Uterus (tissue), 4 donors: Measurements from ENCODE around the gene LYRM4. TPM values are rescaled to one million over a fixed set of nuclear protein-coding genes. Genes with fewer than 3 reads are reported as not detected.

Experiments
- DNase-seq, 2 donors: peaks; one replicate each; pipeline ENCODE4 v3.0.0-alpha.2; 2019 to 2020
- H3K27ac ChIP-seq, 2 donors: fragments of 200-600 bp; sonication (generic); 1 replicate in 1 of 2; 2 replicates in 1 of 2; pipeline ENCODE4 v1.5.1; 2016 to 2018
- H3K27me3 ChIP-seq, 2 donors: fragments of 200-600 bp; sonication (generic); one replicate each; pipeline ENCODE4 v1.5.1; 2018 to 2019; ENCODE audit warnings: control low read depth in 1 of 2
- H3K36me3 ChIP-seq, 2 donors: fragments of 200-600 bp; sonication (generic); one replicate each; pipeline ENCODE4 v1.5.1; 2019; ENCODE audit warnings: control low read depth in 1 of 2
- H3K4me1 ChIP-seq, 2 donors: fragments of 200-600 bp; sonication (generic); one replicate each; pipeline ENCODE4 v1.5.1; 2018 to 2019; ENCODE audit warnings: control low read depth in 1 of 2
- H3K4me3 ChIP-seq, 2 donors: fragments of 200-600 bp; sonication (generic); 1 replicate in 1 of 2; 2 replicates in 1 of 2; pipeline ENCODE4 v1.5.1; 2018 to 2019; ENCODE audit warnings: mild to moderate bottlenecking in 1 of 2
- H3K9me3 ChIP-seq, 2 donors: fragments of 200-600 bp; sonication (generic); one replicate each; pipeline ENCODE4 v1.5.1; 2019; ENCODE audit warnings: control low read depth in 1 of 2
- POLR2A ChIP-seq, 2 donors: fragments of 450-650 bp; IDR thresholded peaks; one replicate each; pipeline ENCODE4 v1.6.1; 2016; ENCODE audit warnings: antibody characterized with exemption in 2 of 2, mild to moderate bottlenecking in 1 of 2, moderate library complexity in 1 of 2
- intact Hi-C: fragments of 100-400 bp; cut with DNase I; formaldehyde crosslinking; loops from one replicate; pipeline ENCODE4 v1.15.1; 2023; ENCODE audit warnings: low total_unique reads
- microRNA-seq: library from miRNA; unstranded; fragments of <30 nt; microRNA quantifications from one replicate; pipeline ENCODE4, GENCODE V29; 2016; ENCODE audit warnings: borderline microRNAs expressed, borderline replicate concordance
- small RNA-seq: library from RNA; depleted of rRNA; stranded (forward); fragments of <200 nt; gene quantifications from one replicate; pipeline ENCODE3, GENCODE V24; 2016
- total RNA-seq, 4 donors: library from RNA; depleted of rRNA in 3 of 4; stranded (reverse); fragments of >200 nt in 3 of 4; gene quantifications; one replicate each; pipeline versions ENCODE4 v1.1.0 to v1.2.4, GENCODE V29; 2014 to 2023
- TF ChIP-seq, protein P1 (sequence below), 4 experiments: fragments of 200-600 bp in 2 of 4; fragments of 450-650 bp in 2 of 4; sonication (generic) in 2 of 4; IDR thresholded peaks; one replicate each; pipeline ENCODE4 v1.5.1; 2016 to 2019; ENCODE audit warnings: antibody characterized with exemption in 4 of 4, mild to moderate bottlenecking in 2 of 4, moderate library complexity in 1 of 4
- donor health status: DM: yes; HTN: yes; CAD: no.

The LYRM4 gene
- total RNA-seq, 4 donors from 2014 or later = 3.1 to 33.0 (median 15.7) TPM

DNA sequence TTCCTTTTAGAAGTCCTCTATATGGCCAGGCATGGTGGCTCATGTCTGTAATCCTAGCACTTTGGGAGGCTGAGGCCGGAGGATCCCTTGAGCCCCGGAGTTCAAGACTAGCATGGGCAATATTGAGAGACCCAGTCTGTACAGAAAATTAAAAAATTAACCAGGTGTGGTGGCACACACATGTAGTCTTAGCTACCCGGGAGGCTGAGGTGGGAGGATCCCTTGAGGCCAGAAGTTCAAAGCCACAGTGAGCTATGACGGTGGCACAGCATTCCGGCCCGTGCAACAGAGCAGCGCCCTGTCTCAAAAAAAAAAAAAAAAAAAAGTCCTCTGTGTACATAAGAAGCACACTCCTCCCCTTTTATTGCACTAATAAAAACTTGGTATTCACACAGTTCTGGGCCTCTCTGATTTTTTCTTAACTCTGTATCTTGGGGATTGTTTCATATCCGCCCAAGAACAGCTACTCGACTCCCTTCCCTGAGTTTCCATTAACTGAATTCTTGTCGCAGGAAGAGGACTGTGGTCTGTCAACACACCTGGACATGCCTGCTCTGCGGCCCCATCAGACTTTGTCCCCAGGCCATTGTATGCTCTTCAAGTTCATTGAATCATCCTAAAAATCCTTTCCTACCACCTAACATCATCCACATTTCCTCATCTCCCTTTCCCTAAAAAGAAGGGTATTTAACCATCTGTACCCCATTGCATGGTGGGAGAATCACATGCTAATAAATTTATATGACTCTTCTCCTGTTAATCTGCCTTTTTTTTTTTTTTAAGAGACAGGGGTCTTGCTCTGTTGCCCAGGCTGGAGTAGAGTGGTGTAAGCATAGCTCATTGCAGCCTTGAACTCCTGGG is 201.5 kb downstream of the LYRM4 start:
- intact Hi-C loops = no loop called here
- Histone ChIP-seq H3K9me3 (no peaks in the 10 kb centered on the region), H3K4me1 (no peaks in the 10 kb centered on the region), H3K27ac (no peak overlapping the region), H3K27me3 (no peaks in the 10 kb centered on the region), H3K4me3 (no peak overlapping the region), H3K36me3 (no peaks in the 10 kb centered on the region)
- TF ChIP-seq, protein P1, sequence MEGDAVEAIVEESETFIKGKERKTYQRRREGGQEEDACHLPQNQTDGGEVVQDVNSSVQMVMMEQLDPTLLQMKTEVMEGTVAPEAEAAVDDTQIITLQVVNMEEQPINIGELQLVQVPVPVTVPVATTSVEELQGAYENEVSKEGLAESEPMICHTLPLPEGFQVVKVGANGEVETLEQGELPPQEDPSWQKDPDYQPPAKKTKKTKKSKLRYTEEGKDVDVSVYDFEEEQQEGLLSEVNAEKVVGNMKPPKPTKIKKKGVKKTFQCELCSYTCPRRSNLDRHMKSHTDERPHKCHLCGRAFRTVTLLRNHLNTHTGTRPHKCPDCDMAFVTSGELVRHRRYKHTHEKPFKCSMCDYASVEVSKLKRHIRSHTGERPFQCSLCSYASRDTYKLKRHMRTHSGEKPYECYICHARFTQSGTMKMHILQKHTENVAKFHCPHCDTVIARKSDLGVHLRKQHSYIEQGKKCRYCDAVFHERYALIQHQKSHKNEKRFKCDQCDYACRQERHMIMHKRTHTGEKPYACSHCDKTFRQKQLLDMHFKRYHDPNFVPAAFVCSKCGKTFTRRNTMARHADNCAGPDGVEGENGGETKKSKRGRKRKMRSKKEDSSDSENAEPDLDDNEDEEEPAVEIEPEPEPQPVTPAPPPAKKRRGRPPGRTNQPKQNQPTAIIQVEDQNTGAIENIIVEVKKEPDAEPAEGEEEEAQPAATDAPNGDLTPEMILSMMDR (IDR thresholded peaks at IDR 0.05) = no peak
- no peak for TF ChIP-seq POLR2A (IDR thresholded peaks at IDR 0.05)
- no peak for DNase-seq

Small RNAs within 50 kb of the gene (microRNA-seq; reads per million reads assigned to microRNA genes)
- gene MIR3691 = not detected

Small RNAs within 50 kb of the gene (small RNA-seq; reads per million reads assigned to genes)
- not detected for gene MIR3691

Other genes with a start within 250 kb of the LYRM4 start
- gene PPP1R3G, start 175.6 kb downstream of the LYRM4 start, total RNA-seq = 1 to 10 TPM in 3 of 4 donors, under 1 TPM in 1; 0.26 to 6.0 (median 2.8) TPM
- 10 to 100 TPM; 14.4 to 32.5 (median 25.6) TPM for gene FARS2, start 563 bp upstream of the LYRM4 start, total RNA-seq